SK-N-MC (cell line): Measurements from ENCODE around the gene LDLRAD3.

Source experiments
- EZH2 ChIP-seq: fragments of 200-600 bp; sonication (generic); IDR thresholded peaks from one replicate; pipeline ENCODE4 v1.6.1; 2017; ENCODE audit warnings: antibody characterized with exemption
- POLR2AphosphoS5 ChIP-seq: IDR thresholded peaks from 2 replicates; pipeline ENCODE4 v1.6.1; 2012; ENCODE audit warnings: mild to moderate bottlenecking, low read depth, low read length, borderline replicate concordance

- TF ChIP-seq POLR2AphosphoS5 (no peak), EZH2 (no peak)
These were observed 47.0 kb downstream of the LDLRAD3 start for GRCh38 chr11:35990816-35991215.
